ENCODE data around the gene EVA1C. TPM values are rescaled to one million over a fixed set of nuclear protein-coding genes. Genes with fewer than 3 reads are reported as not detected.
A peak's percentile ranks its signal among the peaks of the same experiment; 100 is the strongest.
"Not testable (repeated sequence)": the region's sequence is repeated elsewhere in the genome, so short reads cannot be mapped to it uniquely, and the experiment has no call there.

The EVA1C gene
- total RNA-seq, 3 donors from 2014 or later, result 13.7 to 27.8 (median 15.3) TPM

DNA sequence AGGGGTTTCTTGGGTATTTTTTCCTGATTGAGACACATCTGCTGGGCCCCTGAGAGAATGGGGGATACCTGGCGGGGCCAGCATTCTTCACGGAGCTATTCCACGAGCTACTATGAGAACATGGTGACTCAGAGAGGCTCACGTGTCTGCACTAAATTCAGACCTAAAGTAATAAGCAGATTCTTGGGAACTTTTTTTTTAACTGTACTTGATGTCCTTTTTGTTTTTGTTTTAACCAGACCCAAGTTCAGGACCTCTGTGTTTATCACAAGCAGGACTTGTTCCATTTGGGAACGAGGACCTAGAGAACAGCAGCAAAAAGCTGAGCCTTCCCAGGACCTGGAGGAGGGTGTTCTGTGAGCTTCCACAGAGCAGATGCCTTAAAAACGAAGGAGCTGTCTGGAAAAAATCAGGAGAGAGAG is 44.0 kb downstream of the EVA1C start:
- no peaks in the 10 kb centered on the region for H3K36me3 ChIP-seq (ENCODE audit: low read depth)
- H3K4me1 ChIP-seq (ENCODE audit: low read depth), result peaks cover 15% of the 10 kb centered on the region
- no peak for ATAC-seq
- no peak overlapping the region for H3K4me3 ChIP-seq
- TF ChIP-seq, protein P1, sequence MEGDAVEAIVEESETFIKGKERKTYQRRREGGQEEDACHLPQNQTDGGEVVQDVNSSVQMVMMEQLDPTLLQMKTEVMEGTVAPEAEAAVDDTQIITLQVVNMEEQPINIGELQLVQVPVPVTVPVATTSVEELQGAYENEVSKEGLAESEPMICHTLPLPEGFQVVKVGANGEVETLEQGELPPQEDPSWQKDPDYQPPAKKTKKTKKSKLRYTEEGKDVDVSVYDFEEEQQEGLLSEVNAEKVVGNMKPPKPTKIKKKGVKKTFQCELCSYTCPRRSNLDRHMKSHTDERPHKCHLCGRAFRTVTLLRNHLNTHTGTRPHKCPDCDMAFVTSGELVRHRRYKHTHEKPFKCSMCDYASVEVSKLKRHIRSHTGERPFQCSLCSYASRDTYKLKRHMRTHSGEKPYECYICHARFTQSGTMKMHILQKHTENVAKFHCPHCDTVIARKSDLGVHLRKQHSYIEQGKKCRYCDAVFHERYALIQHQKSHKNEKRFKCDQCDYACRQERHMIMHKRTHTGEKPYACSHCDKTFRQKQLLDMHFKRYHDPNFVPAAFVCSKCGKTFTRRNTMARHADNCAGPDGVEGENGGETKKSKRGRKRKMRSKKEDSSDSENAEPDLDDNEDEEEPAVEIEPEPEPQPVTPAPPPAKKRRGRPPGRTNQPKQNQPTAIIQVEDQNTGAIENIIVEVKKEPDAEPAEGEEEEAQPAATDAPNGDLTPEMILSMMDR (IDR thresholded peaks at IDR 0.05), result no peak
- no peaks in the 10 kb centered on the region for H3K9me3 ChIP-seq
- no peak for DNase-seq
- intact Hi-C loops (cut with DNase I, micrococcal nuclease), result no loop called here

DNA sequence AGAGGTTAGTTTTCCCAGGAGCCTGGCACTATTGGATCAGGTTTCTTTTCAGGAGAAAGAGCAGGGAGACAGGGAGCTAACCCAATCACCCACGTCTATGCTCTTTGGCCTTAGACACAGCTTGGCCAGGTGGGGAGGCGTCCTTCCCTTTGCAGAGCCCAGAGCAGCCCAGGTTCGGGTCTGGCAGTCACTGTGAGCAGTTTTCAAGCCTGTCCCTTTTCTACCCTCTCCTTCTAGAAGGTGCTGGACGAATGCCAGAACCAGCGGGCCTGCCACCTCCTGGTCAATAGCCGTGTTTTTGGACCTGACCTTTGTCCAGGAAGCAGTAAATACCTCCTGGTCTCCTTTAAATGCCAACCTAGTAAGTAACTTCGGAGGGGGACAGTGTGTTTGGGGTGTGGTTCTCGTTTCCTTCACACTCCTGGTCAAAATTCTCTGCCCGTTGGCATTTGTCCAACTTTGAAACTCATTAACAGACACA is 44.9 kb downstream of the EVA1C start:
- Histone ChIP-seq H3K36me3 (ENCODE audit: low read depth) (no peaks in the 10 kb centered on the region), H3K9me3 (no peaks in the 10 kb centered on the region), H3K4me1 (ENCODE audit: low read depth) (peaks cover 15% of the 10 kb centered on the region), H3K4me3 (no peak overlapping the region)
- TF ChIP-seq, protein P1 (IDR thresholded peaks at IDR 0.05), result no peak
- ATAC-seq, result peak; percentile 89
- intact Hi-C loops (cut with DNase I, micrococcal nuclease), result no loop called here
- peak; percentile 76 to 80 (median 78) for DNase-seq

DNA sequence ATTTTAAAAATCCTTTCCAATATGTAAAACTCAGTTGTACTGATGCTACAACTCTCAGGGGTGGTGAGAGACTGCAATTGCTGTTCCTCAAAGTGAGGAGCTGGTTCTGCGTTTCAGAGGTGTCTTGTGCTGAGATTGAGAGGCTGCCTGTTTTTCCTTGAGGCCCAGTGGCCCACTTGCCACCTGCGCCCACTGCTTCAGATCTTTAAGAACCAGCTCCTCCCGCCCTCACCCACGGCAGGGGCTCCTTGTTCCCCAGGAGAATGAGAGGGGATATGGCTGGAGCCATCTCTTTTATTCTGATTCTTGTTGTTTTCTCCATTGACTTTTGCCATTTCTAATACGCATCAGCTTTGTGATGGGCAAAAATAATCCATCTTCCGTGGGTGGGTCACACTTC is 45.5 kb downstream of the EVA1C start:
- Histone ChIP-seq H3K36me3 (ENCODE audit: low read depth) (no peaks in the 10 kb centered on the region), H3K4me3 (no peak overlapping the region), H3K4me1 (ENCODE audit: low read depth) (peaks cover 15% of the 10 kb centered on the region), H3K9me3 (no peaks in the 10 kb centered on the region)
- intact Hi-C loops (cut with DNase I, micrococcal nuclease), result no loop called here
- peak; percentile 4 for ATAC-seq
- TF ChIP-seq, protein P1 (IDR thresholded peaks at IDR 0.05), result no peak
- DNase-seq, result no peak

DNA sequence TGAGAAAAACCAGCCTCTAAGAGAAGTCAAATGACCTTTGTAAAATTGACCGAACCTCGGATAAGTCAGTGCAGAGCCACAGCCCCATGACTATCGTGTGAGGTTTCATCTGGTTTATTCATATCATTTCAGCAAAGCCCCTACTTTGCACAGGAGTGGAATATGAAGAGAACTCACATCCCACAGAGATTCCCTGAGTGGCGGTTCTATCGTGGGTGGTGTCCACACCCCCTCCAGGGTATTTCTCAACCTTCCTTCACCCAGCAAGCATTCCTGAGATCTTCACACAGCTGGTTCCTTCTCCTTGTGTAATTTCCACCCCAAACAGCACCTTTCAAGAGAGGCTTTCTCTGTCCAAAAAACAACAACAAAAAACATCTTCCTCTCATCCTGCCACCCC is 47.5 kb downstream of the EVA1C start:
- intact Hi-C loops (cut with DNase I, micrococcal nuclease), result no loop called here
- H3K4me3 ChIP-seq, result no peak overlapping the region

DNA sequence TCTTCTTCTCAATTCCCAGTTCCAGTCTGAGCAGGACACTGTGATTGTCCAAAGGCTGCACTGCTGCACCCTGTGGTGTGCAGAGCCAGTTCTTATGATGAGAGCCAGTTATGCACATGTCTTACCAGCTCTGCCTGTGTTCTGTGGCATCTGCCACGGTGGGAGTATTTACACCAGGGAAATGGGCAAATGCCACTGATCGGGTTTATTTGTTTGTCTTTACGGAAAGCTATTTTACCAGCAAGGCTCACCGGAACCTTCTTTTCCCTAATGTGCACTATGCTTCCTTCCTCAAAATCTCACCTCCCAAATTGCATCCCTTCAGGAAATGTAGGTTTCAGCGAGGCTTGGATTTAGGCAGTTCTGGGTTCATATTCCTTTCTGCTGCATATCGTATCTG is 49.0 kb downstream of the EVA1C start:
- ATAC-seq (no peak), DNase-seq (no peak)
- Histone ChIP-seq H3K9me3 (no peaks in the 10 kb centered on the region), H3K4me1 (ENCODE audit: low read depth) (peaks cover 14% of the 10 kb centered on the region), H3K4me3 (no peak overlapping the region), H3K36me3 (ENCODE audit: low read depth) (no peaks in the 10 kb centered on the region)
- intact Hi-C loops (cut with DNase I, micrococcal nuclease), result no loop called here
- TF ChIP-seq, protein P1 (IDR thresholded peaks at IDR 0.05), result no peak

More for the DNA sequence above, 47.5 kb downstream of the EVA1C start:
- TF ChIP-seq, protein P1 (IDR thresholded peaks at IDR 0.05), result no peak
- Histone ChIP-seq H3K36me3 (ENCODE audit: low read depth) (no peaks in the 10 kb centered on the region), H3K9me3 (no peaks in the 10 kb centered on the region), H3K4me1 (ENCODE audit: low read depth) (peaks cover 15% of the 10 kb centered on the region)
- ATAC-seq (no peak), DNase-seq (no peak)

DNA sequence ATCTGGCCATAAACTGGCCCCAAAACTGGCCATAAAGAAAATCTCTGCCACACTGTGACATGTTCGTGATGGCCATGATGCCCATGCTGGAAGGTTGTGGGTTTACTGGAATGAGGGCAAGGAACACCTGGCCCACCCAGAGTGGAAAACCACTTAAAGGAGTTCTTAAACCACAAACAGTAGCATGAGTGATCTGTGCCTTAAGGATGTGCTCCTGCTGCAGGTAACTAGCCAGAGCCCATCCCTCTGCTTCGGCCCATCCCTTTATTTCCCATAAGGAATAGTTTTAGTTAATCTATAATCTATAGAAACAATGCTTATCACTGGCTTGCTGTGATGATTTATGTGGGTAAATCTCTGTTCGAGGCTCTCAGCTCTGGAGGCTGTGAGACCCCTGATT is 50.1 kb downstream of the EVA1C start:
- ATAC-seq; H3K9me3 ChIP-seq; H3K4me1 ChIP-seq (ENCODE audit: low read depth); DNase-seq; H3K36me3 ChIP-seq (ENCODE audit: low read depth); intact Hi-C loops (cut with DNase I, micrococcal nuclease); H3K4me3 ChIP-seq: not testable (repeated sequence)

Measured in mucosa of descending colon (tissue), 3 donors.